Stimulated activated CD4-positive, alpha-beta T cell treated with anti-CD3 and anti-CD28 coated beads, Interleukin-4, amount 100 ng/mL, for 1 hour (primary cell): ENCODE data around the gene LYPD6.

Source experiments
- DNase-seq: peaks from one replicate; pipeline ENCODE4 v3.0.0-alpha.2; 2020

LYPD6 gene

GRCh38 chr2:149353421-149353820 lies 23.0 kb downstream of the LYPD6 start:
- DNase-seq = no peak

GRCh38 chr2:149355716-149356422 lies 25.5 kb downstream of the LYPD6 start:
- DNase-seq = no peak

GRCh38 chr2:149357058-149357457 lies 26.7 kb downstream of the LYPD6 start:
- no peak for DNase-seq

GRCh38 chr2:149360106-149360505 lies 29.7 kb downstream of the LYPD6 start:
- DNase-seq = no peak

- DNase-seq = no peak
Observed at GRCh38 chr2:149363958-149364357, 33.6 kb downstream of the LYPD6 start.

- DNase-seq = no peak
Observed at GRCh38 chr2:149364839-149365238, 34.5 kb downstream of the LYPD6 start.

- DNase-seq = no peak
Observed at GRCh38 chr2:149365931-149366583, 35.7 kb downstream of the LYPD6 start.

- no peak for DNase-seq
Observed at GRCh38 chr2:149370061-149370775, 39.8 kb downstream of the LYPD6 start.

GRCh38 chr2:149371476-149371875 lies 41.1 kb downstream of the LYPD6 start:
- no peak for DNase-seq

GRCh38 chr2:149375801-149376361 lies 45.5 kb downstream of the LYPD6 start:
- no peak for DNase-seq

GRCh38 chr2:149380205-149380604 lies 49.8 kb downstream of the LYPD6 start:
- DNase-seq = no peak

GRCh38 chr2:149383340-149383739 lies 53.0 kb downstream of the LYPD6 start:
- DNase-seq = no peak

- DNase-seq = no peak
Observed at GRCh38 chr2:149385350-149385749, 55.0 kb downstream of the LYPD6 start.

GRCh38 chr2:149387411-149387810 lies 57.0 kb downstream of the LYPD6 start:
- no peak for DNase-seq

GRCh38 chr2:149388120-149388816 lies 57.9 kb downstream of the LYPD6 start:
- DNase-seq = no peak

- DNase-seq = no peak
Observed at GRCh38 chr2:149389506-149390167, 59.2 kb downstream of the LYPD6 start.

GRCh38 chr2:149393614-149394013 lies 63.2 kb downstream of the LYPD6 start:
- no peak for DNase-seq

GRCh38 chr2:149394864-149395263 lies 64.5 kb downstream of the LYPD6 start:
- no peak for DNase-seq

GRCh38 chr2:149399934-149400615 lies 69.7 kb downstream of the LYPD6 start:
- no peak for DNase-seq

GRCh38 chr2:149400997-149401396 lies 70.6 kb downstream of the LYPD6 start:
- no peak for DNase-seq

- DNase-seq = no peak
Observed at GRCh38 chr2:149409506-149409905, 79.1 kb downstream of the LYPD6 start.
